ENCODE data around the gene CASTOR2.
"Not testable (repeated sequence)": the region's sequence is repeated elsewhere in the genome, so short reads cannot be mapped to it uniquely, and the experiment has no call there.

CASTOR2 gene

GRCh38 chr7:74997811-74998210 is 33.3 kb downstream of the CASTOR2 start:
- not testable (repeated sequence) for H3K27ac ChIP-seq (ENCODE audit: low read length); H2AFZ ChIP-seq (ENCODE audit: low read depth, low read length); H3K36me3 ChIP-seq (ENCODE audit: insufficient read depth, low read length); H3K9me3 ChIP-seq (ENCODE audit: insufficient read depth, low read length, severe bottlenecking); H3K4me2 ChIP-seq (ENCODE audit: insufficient read depth, low read length); DNase-seq; H3K27me3 ChIP-seq (ENCODE audit: insufficient read depth, low read length, poor library complexity); H3K4me1 ChIP-seq (ENCODE audit: insufficient read depth, low read length); H3K4me3 ChIP-seq (ENCODE audit: low read depth in 1 of 2, low read length in 2 of 2); H3K9ac ChIP-seq (ENCODE audit: low read depth, low read length); ATAC-seq (ENCODE audit: insufficient read depth, low read depth)
- H4K20me1 ChIP-seq (ENCODE audit: insufficient read depth, low read length), result peaks cover 32% of the 10 kb centered on the region
- peaks cover 50% of the 10 kb centered on the region for H3K79me2 ChIP-seq (ENCODE audit: insufficient read depth, low read length)

GRCh38 chr7:75001356-75001755 is 36.9 kb downstream of the CASTOR2 start:
- not testable (repeated sequence) for H3K4me2 ChIP-seq (ENCODE audit: insufficient read depth, low read length); H3K27ac ChIP-seq (ENCODE audit: low read length); H3K36me3 ChIP-seq (ENCODE audit: insufficient read depth, low read length); H3K27me3 ChIP-seq (ENCODE audit: insufficient read depth, low read length, poor library complexity); DNase-seq; H3K4me3 ChIP-seq (ENCODE audit: low read depth in 1 of 2, low read length in 2 of 2); H3K9ac ChIP-seq (ENCODE audit: low read depth, low read length); H3K9me3 ChIP-seq (ENCODE audit: insufficient read depth, low read length, severe bottlenecking); ATAC-seq (ENCODE audit: insufficient read depth, low read depth); H3K4me1 ChIP-seq (ENCODE audit: insufficient read depth, low read length); H2AFZ ChIP-seq (ENCODE audit: low read depth, low read length)
- Histone ChIP-seq H3K79me2 (ENCODE audit: insufficient read depth, low read length) (peaks cover 48% of the 10 kb centered on the region), H4K20me1 (ENCODE audit: insufficient read depth, low read length) (peaks cover 25% of the 10 kb centered on the region)

DNA sequence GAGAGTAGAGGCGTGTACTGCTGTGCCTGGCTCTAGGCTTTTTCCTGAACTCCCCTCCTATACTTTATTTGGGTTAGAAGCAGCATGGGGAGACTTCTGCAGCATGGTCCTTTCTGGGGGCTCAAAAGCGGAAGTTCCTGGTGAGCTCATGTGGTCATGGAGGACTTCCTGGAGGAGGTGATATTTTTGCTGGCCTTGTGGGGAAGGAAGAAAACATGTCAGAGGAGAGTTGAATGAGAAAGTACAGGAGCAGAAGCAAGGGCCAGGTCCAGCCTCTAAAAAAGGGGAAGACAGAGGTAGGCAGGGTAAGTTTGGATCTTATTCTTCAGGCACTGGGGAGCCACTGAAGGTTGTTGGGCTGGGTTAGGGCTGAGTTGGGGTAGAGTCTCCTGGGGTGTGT is 45.5 kb downstream of the CASTOR2 start:
- peaks cover 6% of the 10 kb centered on the region for H4K20me1 ChIP-seq (ENCODE audit: insufficient read depth, low read length)
- ATAC-seq (ENCODE audit: insufficient read depth, low read depth), result no peak
- H3K27me3 ChIP-seq (ENCODE audit: insufficient read depth, low read length, poor library complexity), result no peaks in the 10 kb centered on the region

DNA sequence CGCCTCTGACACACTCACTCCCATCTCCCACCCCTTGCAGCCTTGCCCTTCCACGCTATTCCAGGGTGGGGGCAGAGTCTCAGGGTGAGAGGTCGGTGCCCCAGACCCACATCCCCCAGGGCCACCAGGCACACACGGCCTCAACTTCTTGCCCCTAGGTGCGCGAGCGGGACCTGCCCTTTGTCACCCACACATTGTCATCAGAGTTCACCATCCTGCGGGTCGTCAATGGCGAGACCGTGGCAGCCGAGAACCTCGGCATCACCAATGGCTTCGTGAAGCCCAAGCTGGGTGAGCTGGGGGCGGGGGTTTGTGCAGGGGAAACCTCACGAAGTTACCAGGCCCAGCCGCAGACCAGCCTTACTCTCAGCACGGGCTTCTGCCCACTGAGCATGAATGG is 53.3 kb downstream of the CASTOR2 start:
- Histone ChIP-seq H3K4me3 (ENCODE audit: low read depth in 1 of 2, low read length in 2 of 2) (no peak overlapping the region), H4K20me1 (ENCODE audit: insufficient read depth, low read length) (peaks cover 3% of the 10 kb centered on the region), H2AFZ (ENCODE audit: low read depth, low read length) (no peak overlapping the region), H3K36me3 (ENCODE audit: insufficient read depth, low read length) (peaks cover 46% of the 10 kb centered on the region), H3K27ac (ENCODE audit: low read length) (no peak overlapping the region), H3K27me3 (ENCODE audit: insufficient read depth, low read length, poor library complexity) (no peaks in the 10 kb centered on the region), H3K4me2 (ENCODE audit: insufficient read depth, low read length) (no peak overlapping the region), H3K79me2 (ENCODE audit: insufficient read depth, low read length) (no peaks in the 10 kb centered on the region), H3K9ac (ENCODE audit: low read depth, low read length) (no peak overlapping the region), H3K9me3 (ENCODE audit: insufficient read depth, low read length, severe bottlenecking) (no peaks in the 10 kb centered on the region), H3K4me1 (ENCODE audit: insufficient read depth, low read length) (no peaks in the 10 kb centered on the region)
- no peak for ATAC-seq (ENCODE audit: insufficient read depth, low read depth)
- DNase-seq, result no peak
- TF ChIP-seq EZH2 (IDR thresholded peaks at IDR 0.05; ENCODE audit: borderline replicate concordance, low read depth, low read length, severe bottlenecking) (no peak), CTCF (IDR thresholded peaks at IDR 0.05; ENCODE audit: borderline replicate concordance, extremely low read depth, low read length, poor library complexity, severe bottlenecking) (no peak)

More for the DNA sequence above, 45.5 kb downstream of the CASTOR2 start:
- TF ChIP-seq CTCF (IDR thresholded peaks at IDR 0.05; ENCODE audit: borderline replicate concordance, extremely low read depth, low read length, poor library complexity, severe bottlenecking) (no peak), EZH2 (IDR thresholded peaks at IDR 0.05; ENCODE audit: borderline replicate concordance, low read depth, low read length, severe bottlenecking) (no peak)
- no peak overlapping the region for H2AFZ ChIP-seq (ENCODE audit: low read depth, low read length)
- no peak overlapping the region for H3K4me2 ChIP-seq (ENCODE audit: insufficient read depth, low read length)
- no peaks in the 10 kb centered on the region for H3K9me3 ChIP-seq (ENCODE audit: insufficient read depth, low read length, severe bottlenecking)
- H3K27ac ChIP-seq (ENCODE audit: low read length), result no peak overlapping the region
- H3K4me3 ChIP-seq (ENCODE audit: low read depth in 1 of 2, low read length in 2 of 2), result no peak overlapping the region
- peaks cover 20% of the 10 kb centered on the region for H3K36me3 ChIP-seq (ENCODE audit: insufficient read depth, low read length)
- no peak for DNase-seq
- no peak overlapping the region for H3K9ac ChIP-seq (ENCODE audit: low read depth, low read length)
- no peaks in the 10 kb centered on the region for H3K4me1 ChIP-seq (ENCODE audit: insufficient read depth, low read length)
- H3K79me2 ChIP-seq (ENCODE audit: insufficient read depth, low read length), result peaks cover 11% of the 10 kb centered on the region

Data from DND-41 (cell line).